IMR-90 (cell line): ENCODE results near the gene NANS. TPM values are rescaled to one million over a fixed set of nuclear protein-coding genes. Genes with fewer than 3 reads are reported as not detected.

ENCODE experiments used
- ATAC-seq: fragments of 200-7000 bp; cut with Tn5 transposase; 2 replicates; pipeline ENCODE4 v1.9.1; 2020; ENCODE audit warnings: low read depth, mild to moderate bottlenecking, moderate library complexity
- BruUV-seq: library from RNA; stranded (reverse); fragments of 400-500 nt; replicated peaks from 2 replicates; lab custom pipeline; 2021; lab: Mats Ljungman, UMichigan
- CTCF ChIA-PET: fragments of 300-600 bp; formaldehyde crosslinking; extraction: SDS; loops from one replicate; lab custom pipeline; 2021; ENCODE audit warnings: antibody characterized with exemption; lab: Yijun Ruan, JAX
- POLR2A ChIA-PET: fragments of 300-600 bp; sonication (Branson Sonifier 250); formaldehyde crosslinking; loops from one replicate; lab custom pipeline; 2022; ENCODE audit warnings: antibody characterized with exemption; ENCODE audit not compliant: unreplicated experiment; lab: Charles Lee
- DNase-seq: peaks from one replicate; pipeline ENCODE4 v3.0.0; 2013
- H2AFZ ChIP-seq: replicated peaks from 2 replicates; pipeline ENCODE3; 2013; ENCODE audit warnings: low read length, mild to moderate bottlenecking; ENCODE audit not compliant: poor library complexity
- H2AK5ac ChIP-seq: 2 replicates; pipeline ENCODE4 v1.6.1; 2013; ENCODE audit warnings: low read depth, low read length, inconsistent platforms
- H2AK9ac ChIP-seq: replicated peaks from 2 replicates; pipeline ENCODE3; 2013; ENCODE audit warnings: mild to moderate bottlenecking, low read depth, low read length, moderate library complexity; ENCODE audit not compliant: poor library complexity
- H2BK120ac ChIP-seq: 2 replicates; pipeline ENCODE4 v1.6.1; 2013; ENCODE audit warnings: low read depth, low read length, inconsistent platforms
- H2BK15ac ChIP-seq: 3 replicates; pipeline ENCODE4 v1.6.1; 2013; ENCODE audit warnings: low read depth, low read length, inconsistent platforms
- H2BK20ac ChIP-seq: 2 replicates; pipeline ENCODE4 v1.6.1; 2013; ENCODE audit warnings: low read depth, mild to moderate bottlenecking, inconsistent platforms, low read length, moderate library complexity
- H2BK5ac ChIP-seq: 2 replicates; pipeline ENCODE4 v1.6.1; 2013; ENCODE audit warnings: mild to moderate bottlenecking, low read depth, low read length, inconsistent platforms; ENCODE audit not compliant: poor library complexity, severe bottlenecking
- H3K14ac ChIP-seq: replicated peaks from 2 replicates; pipeline ENCODE4 v1.6.1; 2013; ENCODE audit warnings: low read depth, low read length, inconsistent platforms
- H3K18ac ChIP-seq: 2 replicates; pipeline ENCODE4 v1.6.1; 2013; ENCODE audit warnings: low read depth, low read length, control low read depth
- H3K23ac ChIP-seq: 2 replicates; pipeline ENCODE4 v1.6.1; 2013; ENCODE audit warnings: low read depth, low read length, inconsistent platforms
- H3K27ac ChIP-seq: 2 replicates; pipeline ENCODE4 v1.5.1; 2013; ENCODE audit warnings: mild to moderate bottlenecking, control low read depth, low read length; ENCODE audit not compliant: insufficient read depth
- H3K27me3 ChIP-seq: 2 replicates; pipeline ENCODE4 v1.6.1; 2013; ENCODE audit warnings: low read length; ENCODE audit not compliant: control insufficient read depth, insufficient read depth
- H3K36me3 ChIP-seq: 2 replicates; pipeline ENCODE4 v1.6.1; 2013; ENCODE audit warnings: low read length, mixed read lengths; ENCODE audit not compliant: control insufficient read depth, insufficient read depth
- H3K4ac ChIP-seq: 2 replicates; pipeline ENCODE4 v1.6.1; 2013; ENCODE audit warnings: low read depth, low read length, inconsistent platforms
- H3K4me1 ChIP-seq: 2 replicates; pipeline ENCODE4 v1.6.1; 2013; ENCODE audit warnings: low read length, mixed read lengths; ENCODE audit not compliant: control insufficient read depth, insufficient read depth
- H3K4me2 ChIP-seq: 2 replicates; pipeline ENCODE4 v1.6.1; 2013; ENCODE audit warnings: low read depth, mild to moderate bottlenecking, control low read depth, low read length, moderate library complexity
- H3K4me3 ChIP-seq: 2 replicates; pipeline ENCODE4 v1.5.1; 2013; ENCODE audit warnings: low read depth, mild to moderate bottlenecking, control low read depth, low read length, moderate library complexity; ENCODE audit not compliant: insufficient read depth
- H3K56ac ChIP-seq: 2 replicates; pipeline ENCODE4 v1.6.1; 2013; ENCODE audit warnings: low read length, inconsistent platforms; ENCODE audit not compliant: insufficient read depth; ENCODE audit errors: extremely low read depth
- H3K79me1 ChIP-seq, 2 experiments: 2 replicates each; pipeline ENCODE4 v1.6.1; 2013; ENCODE audit warnings: low read length in 2 of 2, inconsistent platforms in 1 of 2, low read depth in 1 of 2
- H3K9ac ChIP-seq: 2 replicates; pipeline ENCODE4 v1.6.1; 2013; ENCODE audit warnings: low read depth, low read length, control low read depth
- H3K9me1 ChIP-seq: 2 replicates; pipeline ENCODE4 v1.6.1; 2013; ENCODE audit warnings: low read length, inconsistent platforms; ENCODE audit not compliant: insufficient read depth
- H3K9me3 ChIP-seq: 2 replicates; pipeline ENCODE4 v1.6.1; 2013; ENCODE audit warnings: low read length; ENCODE audit not compliant: control insufficient read depth, insufficient read depth
- H4K20me1 ChIP-seq: 2 replicates; pipeline ENCODE4 v1.6.1; 2013; ENCODE audit warnings: low read length, inconsistent platforms; ENCODE audit not compliant: insufficient read depth
- H4K5ac ChIP-seq: 2 replicates; pipeline ENCODE4 v1.6.1; 2013; ENCODE audit warnings: mild to moderate bottlenecking, low read depth, low read length, control low read depth
- H4K8ac ChIP-seq, 2 experiments: 2 replicates each; pipeline ENCODE4 v1.6.1; 2013; ENCODE audit warnings: low read depth in 2 of 2, low read length in 2 of 2, control low read depth in 1 of 2, inconsistent platforms in 1 of 2
- H4K91ac ChIP-seq: 2 replicates; pipeline ENCODE4 v1.6.1; 2013; ENCODE audit warnings: low read depth, low read length, inconsistent platforms; ENCODE audit not compliant: insufficient read depth
- BHLHE40 ChIP-seq: fragments of 150-350 bp; IDR thresholded peaks from 2 replicates; pipeline ENCODE4 v1.6.1; 2016; ENCODE audit warnings: mild to moderate bottlenecking, low read depth, low read length
- CEBPB ChIP-seq: IDR thresholded peaks from 2 replicates; pipeline ENCODE4 v1.6.1; 2012; ENCODE audit warnings: low read depth, low read length, improper control_type of control experiment
- CHD1 ChIP-seq: IDR thresholded peaks from 2 replicates; pipeline ENCODE4 v1.6.1; 2012; ENCODE audit warnings: low read depth, low read length, improper control_type of control experiment
- FOS ChIP-seq: fragments of 150-350 bp; IDR thresholded peaks from 2 replicates; pipeline ENCODE4 v1.6.1; 2016; ENCODE audit warnings: low read depth, low read length
- MAFK ChIP-seq: IDR thresholded peaks from 2 replicates; pipeline ENCODE4 v1.6.1; 2012; ENCODE audit warnings: low read depth, low read length, improper control_type of control experiment
- MAZ ChIP-seq: IDR thresholded peaks from 2 replicates; pipeline ENCODE4 v1.6.1; 2012; ENCODE audit warnings: low read depth, mild to moderate bottlenecking, low read length, improper control_type of control experiment, moderate library complexity, borderline replicate concordance
- MXI1 ChIP-seq: IDR thresholded peaks from 2 replicates; pipeline ENCODE4 v1.6.1; 2012; ENCODE audit warnings: low read depth, mild to moderate bottlenecking, low read length, moderate library complexity, borderline replicate concordance
- NFE2L2 ChIP-seq: fragments of 150-350 bp; IDR thresholded peaks from 2 replicates; pipeline ENCODE4 v1.6.1; 2016; ENCODE audit warnings: low read depth, mild to moderate bottlenecking, low read length
- RAD21 ChIP-seq: IDR thresholded peaks from 2 replicates; pipeline ENCODE4 v1.6.1; 2012; ENCODE audit warnings: low read length, improper control_type of control experiment
- RCOR1 ChIP-seq: IDR thresholded peaks from 2 replicates; pipeline ENCODE4 v1.6.1; 2012; ENCODE audit warnings: mild to moderate bottlenecking, low read length, improper control_type of control experiment; ENCODE audit not compliant: insufficient replicate concordance
- RFX5 ChIP-seq: IDR thresholded peaks from 2 replicates; pipeline ENCODE4 v1.8.0; 2012; ENCODE audit warnings: low read depth, mild to moderate bottlenecking, low read length, moderate library complexity
- SMC3 ChIP-seq: fragments of 150-350 bp; IDR thresholded peaks from 2 replicates; pipeline ENCODE4 v1.6.1; 2016; ENCODE audit warnings: low read depth, mild to moderate bottlenecking, antibody characterized with exemption, low read length, moderate library complexity
- WGBS, 2 experiments: methylation state at CpG; one replicate each; pipeline versions ENCODE4 v1.1.5 to v1.1.7; 2013; ENCODE audit warnings: missing lambda C conversion rate in 2 of 2; ENCODE audit not compliant: insufficient read length in 1 of 2; ENCODE audit errors: extremely low coverage in 2 of 2; 5-methylcytosine and 5-hydroxymethylcytosine counted together
- dilution Hi-C: fragments of 300-500 bp; cut with HindIII; formaldehyde crosslinking; loops from one replicate; pipeline ENCODE4 v1.14.3; 2018; ENCODE audit warnings: low sequenced_read_pairs; ENCODE audit not compliant: unreplicated experiment
- in situ Hi-C: fragments of 300-500 bp; cut with MboI; formaldehyde crosslinking; loops from 3 replicates; pipeline ENCODE4 v1.14.3; 2019; ENCODE audit warnings: low sequenced_read_pairs, inconsistent platforms, mixed read lengths
- intact Hi-C: fragments of 100-400 bp; cut with micrococcal nuclease; formaldehyde crosslinking; loops from 2 replicates; pipeline ENCODE4 v1.10.0; 2022
- polyA plus RNA-seq, 3 experiments: library from polyadenylated mRNA; depleted of rRNA; stranded (reverse); fragments of >200 nt; gene quantifications; 2 replicates each; pipeline ENCODE4 v1.2.3, GENCODE V29; 2012; ENCODE audit warnings: low replicate concordance in 1 of 3
- total RNA-seq: library from RNA; depleted of rRNA; stranded (reverse); fragments of >200 nt; gene quantifications from 2 replicates; pipeline ENCODE4 v1.2.3, GENCODE V29; 2012
- TF ChIP-seq, protein P1 (sequence below): fragments of 150-350 bp; IDR thresholded peaks from 2 replicates; pipeline ENCODE4 v1.6.1; 2017; ENCODE audit warnings: mild to moderate bottlenecking, antibody characterized with exemption, low read length, low read depth
- TF ChIP-seq, protein P2 (sequence below): fragments of 150-350 bp; IDR thresholded peaks from 2 replicates; pipeline ENCODE4 v1.6.1; 2016; ENCODE audit warnings: low read depth, mild to moderate bottlenecking, low read length, moderate library complexity, borderline replicate concordance

NANS gene
- total and polyA plus RNA-seq, 2 of the 4 experiments (the other 2 are of a cell fraction), result 210 to 306 TPM

DNA sequence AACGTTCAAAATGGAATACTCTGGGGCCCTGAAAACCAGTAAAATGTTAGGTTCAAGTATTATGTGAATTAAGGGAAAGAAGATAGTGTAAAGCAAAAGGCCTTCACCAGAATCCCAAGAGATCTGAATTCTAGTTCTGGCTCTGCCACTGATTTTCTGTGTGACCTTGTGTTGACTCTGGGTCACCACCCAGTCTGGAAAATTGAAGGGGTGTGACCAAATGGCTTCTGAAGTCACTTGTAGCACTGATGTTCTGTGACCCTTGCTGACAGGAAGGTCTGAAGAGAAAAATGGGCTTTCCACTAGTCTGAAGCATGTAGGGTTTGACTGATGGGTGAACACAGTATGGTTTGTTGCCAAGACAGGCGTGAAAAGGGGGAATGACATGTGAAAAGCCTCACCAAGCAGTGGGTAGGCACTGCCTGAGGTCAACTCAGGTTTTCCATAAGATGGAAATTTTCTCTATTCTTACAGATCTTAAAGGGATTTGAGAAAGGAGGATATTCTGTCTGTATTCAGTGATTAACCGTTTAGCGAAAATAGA, 40.3 kb upstream of the NANS start:
- Histone ChIP-seq H3K9me3 (no peaks in the 10 kb centered on the region), H3K14ac (no peak overlapping the region), H2BK5ac (no peak overlapping the region), H3K4ac (no peak overlapping the region), H3K23ac (no peak overlapping the region), H2AK5ac (no peak overlapping the region), H3K18ac (no peak overlapping the region), H2AK9ac (no peak overlapping the region), H3K56ac (no peak overlapping the region), H3K36me3 (peaks cover 60% of the 10 kb centered on the region), H4K91ac (no peak overlapping the region), H3K27me3 (no peaks in the 10 kb centered on the region), H2BK15ac (no peak overlapping the region), H3K9ac (no peak overlapping the region), H2AFZ (no peak overlapping the region), H4K20me1 (no peaks in the 10 kb centered on the region; the same call in 1 of the 2 replicates), H3K27ac (no peak overlapping the region), H3K4me2 (no peak overlapping the region), H2BK20ac (no peak overlapping the region), H2BK120ac (no peak overlapping the region), H3K79me1 (peaks cover 11 to 23% of the 10 kb centered on the region in 2 experiments), H3K9me1 (peaks cover 4% of the 10 kb centered on the region; the same call in 1 of the 2 replicates), H4K8ac (no peak overlapping the region), H3K4me3 (no peak overlapping the region), H3K4me1 (no peaks in the 10 kb centered on the region), H4K5ac (no peak overlapping the region)
- DNase-seq (no peak), ATAC-seq (no peak)
- WGBS, 2 experiments, result no CpG with 5 or more reads among the region's 4 CpGs
- POLR2A ChIA-PET, result no interaction called here
- CTCF ChIA-PET, result interaction anchor here (0.6 kb wide), 1 partner anchor 9 kb away, joined by 10 read pairs; no protein-coding TSS in a partner anchor
- dilution Hi-C loops (no loop called here), intact Hi-C loops (no loop called here), in situ Hi-C loops (no loop called here)
- TF ChIP-seq NFE2L2 (no peak), BHLHE40 (no peak), CEBPB (no peak), MXI1 (no peak), CHD1 (no peak), SMC3 (no peak), RAD21 (no peak), RCOR1 (no peak), FOS (no peak), MAFK (no peak), RFX5 (no peak), MAZ (no peak)
- TF ChIP-seq, protein P1, sequence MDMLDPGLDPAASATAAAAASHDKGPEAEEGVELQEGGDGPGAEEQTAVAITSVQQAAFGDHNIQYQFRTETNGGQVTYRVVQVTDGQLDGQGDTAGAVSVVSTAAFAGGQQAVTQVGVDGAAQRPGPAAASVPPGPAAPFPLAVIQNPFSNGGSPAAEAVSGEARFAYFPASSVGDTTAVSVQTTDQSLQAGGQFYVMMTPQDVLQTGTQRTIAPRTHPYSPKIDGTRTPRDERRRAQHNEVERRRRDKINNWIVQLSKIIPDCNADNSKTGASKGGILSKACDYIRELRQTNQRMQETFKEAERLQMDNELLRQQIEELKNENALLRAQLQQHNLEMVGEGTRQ, result no peak
- TF ChIP-seq, protein P2, sequence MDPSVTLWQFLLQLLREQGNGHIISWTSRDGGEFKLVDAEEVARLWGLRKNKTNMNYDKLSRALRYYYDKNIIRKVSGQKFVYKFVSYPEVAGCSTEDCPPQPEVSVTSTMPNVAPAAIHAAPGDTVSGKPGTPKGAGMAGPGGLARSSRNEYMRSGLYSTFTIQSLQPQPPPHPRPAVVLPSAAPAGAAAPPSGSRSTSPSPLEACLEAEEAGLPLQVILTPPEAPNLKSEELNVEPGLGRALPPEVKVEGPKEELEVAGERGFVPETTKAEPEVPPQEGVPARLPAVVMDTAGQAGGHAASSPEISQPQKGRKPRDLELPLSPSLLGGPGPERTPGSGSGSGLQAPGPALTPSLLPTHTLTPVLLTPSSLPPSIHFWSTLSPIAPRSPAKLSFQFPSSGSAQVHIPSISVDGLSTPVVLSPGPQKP, result no peak
- no TSS peak for BruUV-seq
